Measurements from ENCODE around the gene GRIPAP1.

Gene GRIPAP1

DNA sequence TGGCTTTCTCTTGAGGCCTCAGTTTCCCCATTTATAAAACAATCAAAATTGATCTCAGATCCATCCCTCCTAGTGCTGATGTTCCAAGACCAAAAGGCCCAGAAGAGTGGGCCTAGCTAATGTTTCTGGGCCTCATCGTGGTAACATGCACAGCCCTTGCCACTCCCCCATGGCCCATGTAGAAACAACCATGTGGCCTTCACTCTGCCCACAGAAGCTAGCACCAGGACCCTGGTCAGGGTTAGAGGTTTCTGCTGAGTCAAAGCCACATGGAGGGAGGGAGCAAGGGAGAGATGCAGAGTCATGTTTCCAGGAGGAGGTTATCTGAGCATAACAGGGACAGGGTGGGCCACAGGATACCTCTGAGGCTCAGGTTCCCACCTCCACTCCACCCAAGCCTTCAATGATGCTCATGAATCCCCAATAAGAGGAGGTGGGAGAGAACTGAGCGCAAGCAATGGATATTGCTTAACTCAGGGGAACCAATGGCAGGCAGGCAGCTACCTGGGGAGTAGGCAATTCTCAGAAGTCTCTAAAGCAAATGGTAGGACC is 61.6 kb downstream of the GRIPAP1 start:
- no peak for DNase-seq (ENCODE audit: low read depth, low spot score)
- no peaks in the 10 kb centered on the region for H3K27me3 ChIP-seq (ENCODE audit: control insufficient read depth, insufficient read depth, low read length)
- H3K27ac ChIP-seq (ENCODE audit: low read length), result no peak overlapping the region
- no peak overlapping the region for H3K4me3 ChIP-seq (ENCODE audit: low read length)
- WGBS (ENCODE audit: insufficient coverage, insufficient read length), result no CpG with 5 or more reads among the region's 2 CpGs
- peaks cover 4% of the 10 kb centered on the region; the same call in 1 of the 2 replicates for H3K4me1 ChIP-seq (ENCODE audit: control insufficient read depth, insufficient read depth, low read length)
- H3K36me3 ChIP-seq (ENCODE audit: control insufficient read depth, insufficient read depth, low read length), result peaks cover 2% of the 10 kb centered on the region; the same call in 1 of the 2 replicates
- no peaks in the 10 kb centered on the region for H3K9me3 ChIP-seq (ENCODE audit: control insufficient read depth, insufficient read depth, low read length)

DNA sequence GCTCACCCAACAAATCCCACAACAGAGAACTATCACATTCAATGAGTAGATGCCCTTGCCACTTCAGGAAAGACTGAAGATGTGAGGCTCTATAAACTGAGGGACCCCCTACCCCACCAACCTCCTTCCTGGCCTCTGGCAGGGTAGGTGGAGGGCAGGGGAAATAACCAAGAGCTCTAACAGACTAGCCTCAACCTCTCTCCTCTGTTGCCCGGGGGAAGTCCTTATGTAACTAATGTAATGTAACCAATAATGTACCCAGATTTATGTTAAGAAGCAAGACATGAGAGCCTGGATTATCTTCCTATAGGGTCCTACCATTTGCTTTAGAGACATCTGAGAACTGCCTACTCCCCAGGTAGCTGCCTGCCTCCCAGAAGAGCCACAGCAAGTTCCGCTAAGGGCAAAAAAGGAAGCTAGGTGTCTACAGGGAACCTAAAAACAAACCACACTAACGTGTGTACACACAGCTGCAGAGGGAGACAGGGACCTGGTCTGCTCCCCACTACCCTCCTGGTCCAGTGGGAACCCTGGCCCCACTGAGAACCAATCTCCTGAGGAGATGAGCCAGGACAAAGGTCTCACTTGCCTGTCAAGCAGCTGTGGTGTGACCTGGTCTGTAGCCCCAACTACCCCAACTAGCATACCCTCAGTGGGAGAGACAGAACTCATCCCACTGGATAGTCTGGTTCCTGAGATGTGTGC is 62.4 kb downstream of the GRIPAP1 start:
- Histone ChIP-seq H3K4me3 (ENCODE audit: low read length) (no peak overlapping the region), H3K9me3 (ENCODE audit: control insufficient read depth, insufficient read depth, low read length) (no peaks in the 10 kb centered on the region), H3K4me1 (ENCODE audit: control insufficient read depth, insufficient read depth, low read length) (peaks cover 4% of the 10 kb centered on the region; the same call in 1 of the 2 replicates), H3K27me3 (ENCODE audit: control insufficient read depth, insufficient read depth, low read length) (no peaks in the 10 kb centered on the region), H3K36me3 (ENCODE audit: control insufficient read depth, insufficient read depth, low read length) (peaks cover 2% of the 10 kb centered on the region; the same call in 1 of the 2 replicates), H3K27ac (ENCODE audit: low read length) (no peak overlapping the region)
- no peak for DNase-seq (ENCODE audit: low read depth, low spot score)
- no CpG with 5 or more reads among the region's 3 CpGs for WGBS (ENCODE audit: insufficient coverage, insufficient read length)

DNA sequence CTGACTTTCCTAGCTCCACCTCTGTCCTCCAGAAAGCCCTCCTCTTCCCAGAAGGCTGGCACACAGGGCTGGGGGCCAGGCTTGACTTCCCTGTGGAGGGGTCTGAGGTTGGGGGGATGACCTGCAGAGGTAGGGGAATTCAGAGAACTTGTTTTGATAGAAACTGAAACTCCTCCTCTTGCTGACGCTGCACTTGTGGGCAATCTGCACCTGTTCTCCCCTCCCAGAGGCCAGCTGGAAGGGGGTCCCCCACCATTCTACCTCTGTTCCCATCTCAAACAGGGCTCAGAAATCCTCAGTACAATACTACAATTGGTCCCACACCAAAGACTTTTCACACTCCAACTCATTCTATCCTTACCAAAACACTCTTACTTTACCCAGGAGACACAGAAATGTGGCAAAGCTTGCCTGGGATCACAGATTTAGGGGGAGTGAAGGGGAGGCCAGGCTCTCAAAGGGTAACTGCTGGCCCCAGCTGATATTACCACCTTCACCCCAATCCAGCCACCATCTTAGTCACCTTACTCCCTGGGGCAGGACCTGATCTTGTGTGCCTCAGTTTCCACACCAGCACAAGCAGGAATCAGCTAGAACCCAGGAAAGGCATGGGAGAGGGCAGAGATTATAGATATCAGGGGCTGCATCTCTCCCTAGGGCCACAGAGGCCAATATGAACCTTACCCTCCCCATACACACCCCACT is 63.2 kb downstream of the GRIPAP1 start:
- no peak overlapping the region for H3K27ac ChIP-seq (ENCODE audit: low read length)
- peaks cover 6% of the 10 kb centered on the region; the same call in 1 of the 2 replicates for H3K36me3 ChIP-seq (ENCODE audit: control insufficient read depth, insufficient read depth, low read length)
- WGBS (ENCODE audit: insufficient coverage, insufficient read length), result no CpG with 5 or more reads among the region's 1 CpG
- peaks cover 4% of the 10 kb centered on the region; the same call in 1 of the 2 replicates for H3K4me1 ChIP-seq (ENCODE audit: control insufficient read depth, insufficient read depth, low read length)
- no peak for DNase-seq (ENCODE audit: low read depth, low spot score)
- no peak overlapping the region for H3K4me3 ChIP-seq (ENCODE audit: low read length)
- no peaks in the 10 kb centered on the region for H3K9me3 ChIP-seq (ENCODE audit: control insufficient read depth, insufficient read depth, low read length)
- no peaks in the 10 kb centered on the region for H3K27me3 ChIP-seq (ENCODE audit: control insufficient read depth, insufficient read depth, low read length)

- Histone ChIP-seq H3K36me3 (ENCODE audit: control insufficient read depth, insufficient read depth, low read length) (peaks cover 7% of the 10 kb centered on the region; the same call in 1 of the 2 replicates), H3K4me1 (ENCODE audit: control insufficient read depth, insufficient read depth, low read length) (peaks cover 4% of the 10 kb centered on the region; the same call in 1 of the 2 replicates), H3K27ac (ENCODE audit: low read length) (no peak overlapping the region), H3K9me3 (ENCODE audit: control insufficient read depth, insufficient read depth, low read length) (no peaks in the 10 kb centered on the region), H3K4me3 (ENCODE audit: low read length) (no peak overlapping the region), H3K27me3 (ENCODE audit: control insufficient read depth, insufficient read depth, low read length) (no peaks in the 10 kb centered on the region)
- WGBS (ENCODE audit: insufficient coverage, insufficient read length), result no CpG with 5 or more reads among the region's 9 CpGs
- no peak for DNase-seq (ENCODE audit: low read depth, low spot score)
These were observed 64.8 kb downstream of the GRIPAP1 start for GRCh38 chrX:48937054-48937907.

DNA sequence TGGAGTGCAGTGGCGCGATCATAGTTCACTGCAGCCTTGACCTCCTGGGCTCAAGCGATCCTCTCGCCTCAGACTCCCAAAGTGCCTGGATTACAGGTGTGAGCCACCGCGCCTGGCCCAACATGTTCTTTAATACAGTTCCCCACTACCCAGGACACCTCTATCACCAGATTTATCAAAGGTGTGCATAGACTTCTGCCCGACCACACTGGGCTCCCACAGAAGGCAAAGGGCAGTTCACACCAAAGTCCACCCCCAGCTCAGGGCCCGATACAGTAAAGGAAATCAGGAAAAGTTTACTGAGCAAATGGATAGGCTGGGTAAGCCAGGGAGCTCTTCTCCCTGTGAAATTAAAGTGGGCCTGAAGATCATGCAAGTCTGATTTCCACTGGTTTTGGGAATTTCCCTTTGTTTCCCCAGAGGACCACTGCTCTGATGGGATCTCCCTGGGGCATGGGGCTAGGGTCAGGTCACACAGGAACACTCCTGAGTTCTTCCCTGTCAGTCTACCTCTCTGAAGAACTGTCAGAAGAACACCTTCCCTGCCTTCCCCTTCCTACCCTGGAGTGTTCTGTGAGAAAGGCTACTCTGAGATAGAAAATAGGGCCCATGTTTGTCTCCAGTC is 65.5 kb downstream of the GRIPAP1 start:
- peaks cover 4% of the 10 kb centered on the region; the same call in 1 of the 2 replicates for H3K4me1 ChIP-seq (ENCODE audit: control insufficient read depth, insufficient read depth, low read length)
- DNase-seq (ENCODE audit: low read depth, low spot score), result no peak
- H3K27me3 ChIP-seq (ENCODE audit: control insufficient read depth, insufficient read depth, low read length), result no peaks in the 10 kb centered on the region
- WGBS (ENCODE audit: insufficient coverage, insufficient read length), result no CpG with 5 or more reads among the region's 8 CpGs
- peaks cover 7% of the 10 kb centered on the region; the same call in 1 of the 2 replicates for H3K36me3 ChIP-seq (ENCODE audit: control insufficient read depth, insufficient read depth, low read length)
- H3K27ac ChIP-seq (ENCODE audit: low read length), result no peak overlapping the region
- no peak overlapping the region for H3K4me3 ChIP-seq (ENCODE audit: low read length)
- H3K9me3 ChIP-seq (ENCODE audit: control insufficient read depth, insufficient read depth, low read length), result no peaks in the 10 kb centered on the region

- no peak overlapping the region for H3K4me3 ChIP-seq (ENCODE audit: low read length)
- no peaks in the 10 kb centered on the region for H3K9me3 ChIP-seq (ENCODE audit: control insufficient read depth, insufficient read depth, low read length)
- no peaks in the 10 kb centered on the region for H3K27me3 ChIP-seq (ENCODE audit: control insufficient read depth, insufficient read depth, low read length)
- H3K36me3 ChIP-seq (ENCODE audit: control insufficient read depth, insufficient read depth, low read length), result peaks cover 5% of the 10 kb centered on the region; the same call in 1 of the 2 replicates
- DNase-seq (ENCODE audit: low read depth, low spot score), result no peak
- no peak overlapping the region for H3K27ac ChIP-seq (ENCODE audit: low read length)
- WGBS (ENCODE audit: insufficient coverage, insufficient read length), result no CpG with 5 or more reads among the region's 1 CpG
- H3K4me1 ChIP-seq (ENCODE audit: control insufficient read depth, insufficient read depth, low read length), result peaks cover 4% of the 10 kb centered on the region; the same call in 1 of the 2 replicates
These were observed 66.8 kb downstream of the GRIPAP1 start for GRCh38 chrX:48935301-48935670.

DNA sequence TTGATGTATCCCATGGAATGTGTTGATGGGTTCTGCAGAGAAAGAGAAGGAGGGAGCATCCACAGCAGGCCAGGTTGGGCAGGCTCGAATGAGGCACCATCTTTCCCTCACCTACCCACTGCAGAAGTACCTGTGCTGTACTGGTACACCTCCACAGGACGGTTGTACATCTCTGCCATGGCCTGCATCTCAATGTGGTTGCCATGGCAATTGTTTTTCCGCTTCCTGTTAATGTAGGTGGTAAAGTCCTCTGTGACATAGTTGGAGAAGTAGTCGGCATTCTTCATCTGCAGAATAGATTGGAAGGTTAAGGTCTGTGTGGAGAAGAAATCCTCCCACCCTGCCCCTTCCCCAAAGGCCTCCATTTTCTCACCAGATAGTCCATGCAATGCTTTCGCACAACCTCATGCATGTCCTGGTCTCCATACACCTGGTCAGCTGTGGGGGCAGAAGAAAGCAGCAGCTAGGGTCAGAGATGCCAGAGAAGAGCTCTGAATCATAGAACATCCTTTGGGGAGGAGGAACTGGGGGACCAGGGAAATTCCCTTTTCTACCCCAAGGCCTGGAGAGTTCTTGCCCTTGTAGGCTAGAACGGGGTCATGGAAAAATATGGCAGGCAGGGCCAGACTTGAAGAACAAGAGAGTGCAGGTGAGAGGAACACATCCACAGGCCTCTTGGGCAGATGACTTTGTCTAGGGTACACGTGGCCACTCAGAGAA is 67.3 kb downstream of the GRIPAP1 start:
- no peak overlapping the region for H3K4me3 ChIP-seq (ENCODE audit: low read length)
- DNase-seq (ENCODE audit: low read depth, low spot score), result no peak
- WGBS (ENCODE audit: insufficient coverage, insufficient read length), result no CpG with 5 or more reads among the region's 7 CpGs
- peaks cover 5% of the 10 kb centered on the region; the same call in 1 of the 2 replicates for H3K36me3 ChIP-seq (ENCODE audit: control insufficient read depth, insufficient read depth, low read length)
- no peaks in the 10 kb centered on the region for H3K27me3 ChIP-seq (ENCODE audit: control insufficient read depth, insufficient read depth, low read length)
- no peak overlapping the region for H3K27ac ChIP-seq (ENCODE audit: low read length)
- H3K9me3 ChIP-seq (ENCODE audit: control insufficient read depth, insufficient read depth, low read length), result no peaks in the 10 kb centered on the region
- peaks cover 4% of the 10 kb centered on the region; the same call in 1 of the 2 replicates for H3K4me1 ChIP-seq (ENCODE audit: control insufficient read depth, insufficient read depth, low read length)

GRCh38 chrX:48933757-48934156 is 68.3 kb downstream of the GRIPAP1 start:
- no peak overlapping the region for H3K4me3 ChIP-seq (ENCODE audit: low read length)
- H3K27me3 ChIP-seq (ENCODE audit: control insufficient read depth, insufficient read depth, low read length), result no peaks in the 10 kb centered on the region
- no peak for DNase-seq (ENCODE audit: low read depth, low spot score)
- H3K4me1 ChIP-seq (ENCODE audit: control insufficient read depth, insufficient read depth, low read length), result peaks cover 4% of the 10 kb centered on the region; the same call in 1 of the 2 replicates
- no peaks in the 10 kb centered on the region for H3K9me3 ChIP-seq (ENCODE audit: control insufficient read depth, insufficient read depth, low read length)
- H3K27ac ChIP-seq (ENCODE audit: low read length), result no peak overlapping the region
- no CpG with 5 or more reads among the region's 2 CpGs for WGBS (ENCODE audit: insufficient coverage, insufficient read length)
- peaks cover 5% of the 10 kb centered on the region; the same call in 1 of the 2 replicates for H3K36me3 ChIP-seq (ENCODE audit: control insufficient read depth, insufficient read depth, low read length)

DNA sequence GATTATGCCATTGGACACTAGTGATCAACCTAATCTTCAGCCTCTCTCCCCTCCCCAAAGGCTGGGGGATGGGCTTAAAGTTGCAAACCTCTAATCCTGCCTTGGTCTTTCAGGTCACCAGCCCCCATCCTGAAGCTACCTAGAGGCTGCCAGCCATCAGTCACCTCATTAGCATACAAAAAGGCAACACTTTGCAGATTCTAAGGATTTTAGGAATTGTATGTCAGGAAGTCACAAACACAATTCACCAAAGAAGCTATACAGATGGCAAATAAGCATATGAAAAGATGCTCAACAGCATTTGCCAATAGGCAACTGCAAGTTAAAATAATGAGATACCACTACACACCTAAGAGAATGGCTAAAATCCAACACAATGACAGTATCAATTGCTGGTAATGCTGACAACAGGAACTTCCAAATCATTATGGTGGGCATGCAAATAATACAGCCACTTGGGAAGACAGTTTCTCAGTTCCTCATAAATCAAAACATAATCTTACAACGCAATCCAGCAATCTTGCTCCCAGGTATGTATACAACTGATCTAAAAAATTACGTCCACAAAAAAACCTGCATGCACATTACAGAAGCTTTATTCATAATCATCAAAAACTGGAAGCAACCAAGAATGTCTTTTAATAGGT is 74.2 kb downstream of the GRIPAP1 start:
- peaks cover 5% of the 10 kb centered on the region; the same call in 1 of the 2 replicates for H3K36me3 ChIP-seq (ENCODE audit: control insufficient read depth, insufficient read depth, low read length)
- peaks cover 2% of the 10 kb centered on the region; the same call in 1 of the 2 replicates for H3K4me1 ChIP-seq (ENCODE audit: control insufficient read depth, insufficient read depth, low read length)
- H3K9me3 ChIP-seq (ENCODE audit: control insufficient read depth, insufficient read depth, low read length), result no peaks in the 10 kb centered on the region
- no peak overlapping the region for H3K4me3 ChIP-seq (ENCODE audit: low read length)
- WGBS (ENCODE audit: insufficient coverage, insufficient read length), result no CpG with 5 or more reads among the region's 2 CpGs
- H3K27ac ChIP-seq (ENCODE audit: low read length), result peak overlapping the region; percentile 83
- no peaks in the 10 kb centered on the region for H3K27me3 ChIP-seq (ENCODE audit: control insufficient read depth, insufficient read depth, low read length)
- no peak for DNase-seq (ENCODE audit: low read depth, low spot score)

All from iPS DF 6.9 (cell line).